Bronchial smooth muscle cell (primary cell): ENCODE measurements around the gene DUXA. TPM values are rescaled to one million over a fixed set of nuclear protein-coding genes. Genes with fewer than 3 reads are reported as not detected.

Experiments used
- total RNA-seq: library from RNA; depleted of rRNA; stranded (reverse); fragments of >200 nt; gene quantifications from 2 replicates; pipeline ENCODE4 v1.2.1, GENCODE V29; 2014

DUXA gene
- total RNA-seq = not detected in 2 replicates

DNA sequence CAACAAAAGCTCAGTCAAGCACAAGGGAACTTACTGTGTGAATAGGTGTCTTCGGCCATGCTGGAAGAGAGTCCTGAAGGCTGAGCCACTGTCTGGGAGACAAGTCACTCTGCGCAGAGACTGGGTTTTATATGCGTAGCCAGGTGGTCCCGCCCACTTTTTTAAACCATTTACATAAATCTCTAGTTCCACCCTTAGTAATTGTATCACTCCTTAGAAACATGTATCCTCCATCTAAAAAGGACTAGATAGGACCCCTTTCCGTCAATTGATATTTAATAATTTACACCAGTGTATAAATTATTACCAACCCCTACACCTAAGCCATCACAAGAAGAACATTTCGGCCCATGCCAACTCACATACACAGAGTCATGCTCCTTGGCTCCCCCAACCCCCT lies at the start of gene DUXA:
Gene DUXA (minus strand): TSS at position 101 of the 400 bp plus-strand sequence. CDS start 42 bp downstream, at position 59.

DNA sequence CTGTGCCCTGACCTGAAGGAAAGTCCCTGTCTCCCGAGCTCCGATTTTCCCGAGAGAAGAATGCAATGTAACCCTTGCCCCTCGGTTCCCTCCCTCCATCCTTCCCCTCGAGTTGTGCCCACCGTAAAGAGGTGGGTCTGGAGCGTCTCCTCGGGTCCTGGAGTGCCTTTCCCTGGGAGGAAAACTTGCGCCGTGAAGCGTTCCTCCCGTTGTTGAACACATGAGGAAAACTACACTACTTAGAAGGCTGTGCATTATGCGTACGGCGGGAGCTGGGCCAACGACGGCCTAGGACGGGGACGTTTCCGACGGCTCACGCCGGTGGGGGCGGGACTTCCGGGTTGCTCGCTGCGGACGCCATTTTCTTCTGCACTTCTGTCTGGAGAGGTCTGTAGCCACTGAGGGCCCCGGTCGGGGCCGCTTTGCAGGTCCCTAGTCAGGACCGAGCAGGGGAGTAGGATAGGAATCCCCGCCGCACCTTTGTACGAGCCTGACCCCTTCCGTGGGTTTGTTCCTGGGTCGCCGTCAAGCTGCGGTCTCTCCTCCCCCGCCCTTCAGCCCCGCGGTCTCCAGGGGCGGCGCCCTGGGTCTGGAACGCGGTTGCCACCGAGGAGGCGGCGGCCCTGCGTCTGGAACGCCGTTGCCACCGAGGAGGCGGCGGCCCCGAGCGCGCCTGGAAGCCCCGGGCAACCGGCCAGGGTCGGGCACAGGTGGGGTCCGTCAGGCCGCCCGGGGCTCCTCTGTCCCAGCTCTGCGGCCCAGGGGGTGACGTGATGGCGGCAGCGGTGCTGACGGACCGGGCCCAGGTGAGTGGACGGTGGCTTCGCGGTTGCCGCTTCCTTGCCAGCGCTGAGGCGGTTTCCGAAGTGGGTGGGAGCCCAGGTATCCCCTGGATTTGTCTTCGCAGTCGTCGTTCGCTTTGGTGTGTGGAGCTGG lies 24.1 kb upstream of the DUXA start, which contains the start of gene ZNF264:
Gene ZNF264 (plus strand): TSS at position 360 of the 936 bp plus-strand sequence. CDS start 414 bp downstream, at position 774.

Other genes starting within 250 kb of the DUXA start
- under 0.01 TPM in 1 of 2 replicates, not detected in the other for gene USP29, start 47.5 kb downstream of the DUXA start, total RNA-seq
- gene ZIM3, start 22.3 kb downstream of the DUXA start, total RNA-seq = not detected in 2 replicates
- 17.3 and 35.2 TPM in 2 replicates for gene ZNF264, start 24.0 kb upstream of the DUXA start, total RNA-seq
- gene AURKC, start 63.5 kb upstream of the DUXA start, total RNA-seq = 0.17 and 0.63 TPM in 2 replicates
- 23.2 and 29.2 TPM in 2 replicates for gene ZNF805, start 73.1 kb upstream of the DUXA start, total RNA-seq
- gene ZNF460, start 113.0 kb upstream of the DUXA start, total RNA-seq = 43.7 and 67.3 TPM in 2 replicates
- 7.1 and 7.3 TPM in 2 replicates for gene ZNF543, start 153.0 kb upstream of the DUXA start, total RNA-seq
- 9.1 and 13.6 TPM in 2 replicates for gene ZNF304, start 183.8 kb upstream of the DUXA start, total RNA-seq
- gene TRAPPC2B, start 196.1 kb upstream of the DUXA start, total RNA-seq = 11.9 and 12.9 TPM in 2 replicates
- gene ZNF547, start 196.1 kb upstream of the DUXA start, total RNA-seq = 4.6 and 8.1 TPM in 2 replicates
- gene ZNF548, start 222.4 kb upstream of the DUXA start, total RNA-seq = 20.3 and 27.6 TPM in 2 replicates
- gene ZNF17, start 243.7 kb upstream of the DUXA start, total RNA-seq = 10.6 and 17.0 TPM in 2 replicates